Spleen (tissue), 7 donors: ENCODE data around the gene UBE2E2.

Source experiments
- POLR2A ChIP-seq, 3 donors: fragments of 450-650 bp; IDR thresholded peaks; one replicate each; pipeline ENCODE4 v1.5.1; 2017; ENCODE audit warnings: antibody characterized with exemption in 3 of 3, mild to moderate bottlenecking in 1 of 3
- POLR2AphosphoS5 ChIP-seq, 3 donors: sonication (generic); formaldehyde crosslinking; IDR thresholded peaks; one replicate each; pipeline ENCODE4 v1.5.1; 2017; ENCODE audit warnings: antibody characterized with exemption in 3 of 3
- TF ChIP-seq, protein P1 (sequence below), 11 experiments: fragments of 200-600 bp in 7 of 11; fragments of 450-650 bp in 4 of 11; sonication (generic) in 4 of 11; IDR thresholded peaks in 8 of 11; conservative IDR thresholded peaks in 3 of 11; 1 replicate in 7 of 11; 2 replicates in 4 of 11; pipeline versions ENCODE4 v1.4.0 to v1.8.0; 2016 to 2021; ENCODE audit warnings: antibody characterized with exemption in 11 of 11, inconsistent platforms in 4 of 11, mild to moderate bottlenecking in 1 of 11
- donor health status: DM: no; HTN: no; CAD: no; lungs with moderate emphysema.
- donor health status: DM: no; HTN: no; CAD: no.
- donor health status: DM: no; HTN: no; CAD: no.

DNA sequence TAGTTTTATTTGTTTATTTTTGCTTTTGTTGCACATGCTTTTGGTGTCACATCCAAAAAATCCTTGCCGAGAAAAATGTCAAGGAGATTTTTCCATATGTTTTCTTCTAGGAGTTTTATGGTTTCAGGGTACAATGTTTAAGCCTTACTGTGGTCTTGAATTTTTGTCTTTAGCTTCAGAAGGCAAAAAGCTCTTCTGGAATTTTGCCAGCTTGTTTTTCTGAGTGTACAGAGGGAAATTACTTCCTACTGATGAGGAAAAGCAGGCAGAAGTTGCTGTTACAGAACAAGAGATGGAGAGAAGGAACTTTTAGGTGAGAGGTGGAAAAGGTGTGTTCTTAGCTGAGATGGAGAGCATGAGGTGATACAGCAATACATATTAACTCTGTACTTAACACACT is 59.6 kb downstream of the UBE2E2 start:
- TF ChIP-seq POLR2A (IDR thresholded peaks at IDR 0.05) (no peak), POLR2AphosphoS5 (IDR thresholded peaks at IDR 0.05) (no peak)
- TF ChIP-seq, protein P1, sequence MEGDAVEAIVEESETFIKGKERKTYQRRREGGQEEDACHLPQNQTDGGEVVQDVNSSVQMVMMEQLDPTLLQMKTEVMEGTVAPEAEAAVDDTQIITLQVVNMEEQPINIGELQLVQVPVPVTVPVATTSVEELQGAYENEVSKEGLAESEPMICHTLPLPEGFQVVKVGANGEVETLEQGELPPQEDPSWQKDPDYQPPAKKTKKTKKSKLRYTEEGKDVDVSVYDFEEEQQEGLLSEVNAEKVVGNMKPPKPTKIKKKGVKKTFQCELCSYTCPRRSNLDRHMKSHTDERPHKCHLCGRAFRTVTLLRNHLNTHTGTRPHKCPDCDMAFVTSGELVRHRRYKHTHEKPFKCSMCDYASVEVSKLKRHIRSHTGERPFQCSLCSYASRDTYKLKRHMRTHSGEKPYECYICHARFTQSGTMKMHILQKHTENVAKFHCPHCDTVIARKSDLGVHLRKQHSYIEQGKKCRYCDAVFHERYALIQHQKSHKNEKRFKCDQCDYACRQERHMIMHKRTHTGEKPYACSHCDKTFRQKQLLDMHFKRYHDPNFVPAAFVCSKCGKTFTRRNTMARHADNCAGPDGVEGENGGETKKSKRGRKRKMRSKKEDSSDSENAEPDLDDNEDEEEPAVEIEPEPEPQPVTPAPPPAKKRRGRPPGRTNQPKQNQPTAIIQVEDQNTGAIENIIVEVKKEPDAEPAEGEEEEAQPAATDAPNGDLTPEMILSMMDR (IDR thresholded peaks at IDR 0.05 in 8 of 11, conservative IDR thresholded peaks at IDR 0.05 in 3 of 11): no peak
